Adipose tissue (tissue), 3 donors: ENCODE data around the gene LNX2. TPM values are rescaled to one million over a fixed set of nuclear protein-coding genes. Genes with fewer than 3 reads are reported as not detected.

Experiments used
- H3K27ac ChIP-seq: one replicate; pipeline ENCODE4 v1.5.1; 2013; ENCODE audit warnings: low read depth, low read length
- WGBS, 3 donors: extraction: QIAGEN DNeasy Blood & Tissue Kit; methylation state at CpG; one replicate each; pipeline ENCODE4 v1.1.7; 2013; 5-methylcytosine and 5-hydroxymethylcytosine counted together
- polyA plus RNA-seq, 3 donors: library from polyadenylated mRNA; stranded (reverse); fragments of 200-250 nt; gene quantifications; one replicate each; pipeline ENCODE4 v1.2.3, GENCODE V29; 2013
- donor health status: healthy with polysubstance abuse.
- donor health status: Bipolar disorder and iron deficiency.
- donor health status: healthy.

The LNX2 gene
- polyA plus RNA-seq, 3 donors = 2.4 to 12.2 (median 3.0) TPM

DNA sequence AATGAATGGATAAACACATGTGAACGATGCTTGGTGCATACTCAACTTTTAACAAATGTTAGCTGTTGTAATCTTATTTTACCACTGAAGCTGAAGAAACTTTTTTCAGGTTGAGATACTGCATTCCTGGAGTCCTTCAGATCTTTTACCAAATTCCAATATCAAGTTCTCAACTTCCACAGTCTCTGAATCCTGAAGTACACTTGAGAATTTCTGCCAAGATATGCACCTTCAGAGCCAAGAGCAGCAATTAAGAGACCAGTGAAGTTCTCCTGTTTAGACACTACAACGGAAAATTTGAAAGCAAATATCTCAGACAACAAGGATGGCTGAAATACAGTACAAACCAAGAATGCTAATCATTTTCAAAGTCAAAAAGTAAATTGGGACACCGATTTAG lies 85.3 kb downstream of the LNX2 start:
- no peak overlapping the region for H3K27ac ChIP-seq
- 61 to 64% (median 64%) methylated on average over 3 of the region's 3 CpGs for WGBS, 3 donors

DNA sequence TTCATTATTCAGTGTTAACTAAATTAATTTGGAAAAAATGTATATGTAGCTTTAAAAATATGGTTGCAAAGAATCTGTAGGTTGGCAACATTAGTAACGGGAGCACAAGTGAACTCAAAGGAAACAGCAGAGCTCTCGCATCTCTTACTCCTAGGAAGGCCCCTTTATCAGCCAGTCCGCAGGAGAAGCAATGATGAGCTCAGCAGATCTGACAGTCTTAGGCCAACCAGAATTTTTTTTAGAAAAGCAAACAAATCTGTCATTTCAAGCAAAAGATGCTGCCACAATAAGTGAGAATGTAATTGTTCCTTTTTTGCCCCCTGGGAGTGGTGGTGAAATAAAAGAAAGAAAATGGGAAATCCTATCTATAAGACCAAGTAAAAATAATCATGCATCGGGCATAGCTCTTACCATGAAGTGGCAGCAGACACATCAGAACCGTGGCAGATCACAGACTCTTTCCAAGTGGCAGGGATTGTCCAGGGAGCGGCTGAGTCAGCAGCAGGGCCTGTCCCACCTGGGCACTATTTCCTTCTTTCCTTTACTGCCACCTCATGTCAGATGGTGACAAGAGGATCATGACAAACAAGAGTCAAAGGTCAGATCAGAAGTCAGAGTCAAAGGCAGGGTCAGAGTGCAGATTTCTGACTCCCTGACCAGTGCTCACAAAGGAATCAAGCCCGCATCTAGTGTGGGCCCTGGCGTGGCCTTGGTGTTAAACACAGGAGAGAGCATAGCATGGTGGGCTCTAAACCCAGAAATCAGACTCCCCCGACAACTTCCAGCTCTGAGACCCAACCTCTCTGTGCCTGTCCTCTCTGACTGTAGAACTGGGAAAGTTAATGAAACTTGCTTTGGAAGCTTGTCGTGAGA lies 86.0 kb downstream of the LNX2 start:
- H3K27ac ChIP-seq = no peak overlapping the region
- 77 to 86% (median 82%) methylated on average over 10 of the region's 10 CpGs for WGBS, 3 donors

DNA sequence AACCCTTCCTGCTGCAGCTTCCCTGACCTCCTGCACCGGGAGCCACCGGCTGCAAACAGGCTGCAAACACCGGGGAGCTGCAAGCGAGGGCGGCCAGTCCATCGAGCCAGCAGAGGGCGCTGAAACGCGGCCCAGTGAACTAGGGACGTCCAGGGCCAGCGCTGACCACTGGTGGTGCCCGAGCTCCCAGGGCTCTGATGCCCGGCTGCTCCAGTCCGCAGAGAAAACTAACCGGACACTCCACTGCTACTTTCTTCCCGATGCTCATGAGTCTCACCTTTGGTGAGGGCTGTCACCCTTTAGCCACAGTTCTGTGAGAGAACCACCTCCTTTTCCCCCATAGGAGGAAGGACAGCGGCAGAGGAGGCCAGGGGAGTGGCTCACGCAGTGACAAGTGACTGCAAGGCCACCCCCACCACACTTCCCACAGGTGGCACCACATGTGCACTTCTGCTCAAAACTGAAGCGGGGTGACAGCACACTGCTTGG lies 87.1 kb downstream of the LNX2 start:
- H3K27ac ChIP-seq = no peak overlapping the region
- 4 to 13% (median 10%) methylated on average over 19 of the region's 19 CpGs for WGBS, 3 donors

DNA sequence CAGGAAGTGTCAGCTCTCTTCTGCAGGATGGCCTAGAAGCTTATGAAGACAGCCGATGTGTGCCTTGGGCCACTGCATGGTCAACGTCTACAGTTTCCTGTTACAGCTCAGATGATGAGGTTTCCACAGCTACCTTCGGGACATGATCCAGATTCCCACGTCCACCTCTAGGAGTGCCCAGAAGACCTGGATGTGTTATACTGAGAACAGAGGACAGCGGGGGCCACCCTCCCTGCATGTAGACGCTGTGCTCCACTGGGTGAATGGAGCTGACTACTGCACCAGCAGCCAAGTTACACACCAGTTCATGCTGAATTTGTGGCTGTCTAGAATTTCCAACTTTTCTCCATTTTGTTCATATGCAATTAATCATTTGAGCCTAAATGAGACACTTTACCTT lies 91.4 kb downstream of the LNX2 start:
- H3K27ac ChIP-seq = no peak overlapping the region
- 84 to 94% (median 90%) methylated on average over 6 of the region's 6 CpGs for WGBS, 3 donors

DNA sequence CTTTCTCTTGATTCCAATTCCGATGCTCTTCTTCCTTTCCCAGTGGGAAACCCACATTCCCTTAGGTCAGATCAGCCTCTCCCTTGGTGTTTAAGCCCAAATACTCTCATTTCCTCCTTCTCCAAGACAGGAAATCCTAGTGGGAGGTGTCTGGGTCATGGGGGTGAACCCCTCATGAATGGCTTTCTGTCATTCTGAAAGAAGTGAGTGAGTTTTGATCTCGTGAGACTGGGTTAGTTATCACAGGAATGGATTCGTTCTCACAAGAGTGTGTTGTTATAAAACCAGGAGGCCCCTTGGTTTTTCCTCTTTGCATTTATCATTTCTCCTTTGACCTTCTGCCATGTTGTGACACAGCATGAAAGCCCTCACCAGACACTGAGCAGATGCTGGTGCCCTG lies 93.8 kb downstream of the LNX2 start:
- no peak overlapping the region for H3K27ac ChIP-seq
- 40 to 54% (median 41%) methylated on average over 3 of the region's 3 CpGs for WGBS, 3 donors

DNA sequence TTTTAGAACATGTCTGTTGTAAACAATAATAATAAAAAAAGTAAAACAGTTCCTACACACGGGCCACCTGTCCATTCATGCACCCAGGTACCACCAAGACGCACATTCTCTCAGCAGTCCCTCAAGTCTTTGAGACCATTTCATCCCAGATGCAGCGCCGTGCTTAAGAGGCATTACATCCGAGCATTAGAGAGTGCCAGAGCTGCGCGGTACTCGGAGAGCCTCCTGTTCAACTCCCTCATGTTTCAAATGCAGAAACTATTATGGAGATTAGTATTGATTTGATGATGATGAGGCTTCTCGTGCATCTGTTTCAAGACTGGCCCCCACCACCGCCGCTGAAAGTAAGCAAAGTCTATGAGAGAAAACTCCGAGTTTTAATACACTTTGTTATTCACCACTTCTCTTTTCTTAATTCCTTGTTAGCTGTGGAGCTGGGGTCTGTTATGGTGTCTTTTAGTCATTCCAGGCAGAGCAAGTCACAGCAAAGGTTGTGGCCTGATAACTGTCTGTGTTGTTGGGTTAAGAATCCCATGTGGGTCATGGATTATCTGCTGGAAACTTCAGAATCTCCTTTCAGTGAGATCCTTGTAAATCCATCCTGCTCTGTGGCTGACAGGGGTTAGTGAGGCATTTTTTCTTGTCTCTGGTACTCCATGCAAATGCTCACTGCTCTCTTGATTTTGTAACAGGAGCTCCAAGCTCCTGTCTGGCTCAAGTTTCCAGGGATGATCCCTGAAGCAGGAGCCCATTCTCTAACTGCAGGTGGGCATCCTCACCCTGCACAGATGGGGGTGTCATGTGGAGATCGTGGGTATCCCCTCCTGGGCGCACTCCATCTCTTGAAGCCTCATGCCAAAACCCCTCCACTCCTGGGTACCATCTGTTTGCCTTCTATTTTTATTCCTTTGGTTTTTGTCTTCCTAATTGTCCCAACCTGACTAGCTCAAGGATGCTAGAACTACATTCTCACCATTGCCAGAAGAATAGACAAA lies 95.1 kb downstream of the LNX2 start:
- no peak overlapping the region for H3K27ac ChIP-seq
- 68 to 87% (median 86%) methylated on average over 14 of the region's 14 CpGs for WGBS, 3 donors

DNA sequence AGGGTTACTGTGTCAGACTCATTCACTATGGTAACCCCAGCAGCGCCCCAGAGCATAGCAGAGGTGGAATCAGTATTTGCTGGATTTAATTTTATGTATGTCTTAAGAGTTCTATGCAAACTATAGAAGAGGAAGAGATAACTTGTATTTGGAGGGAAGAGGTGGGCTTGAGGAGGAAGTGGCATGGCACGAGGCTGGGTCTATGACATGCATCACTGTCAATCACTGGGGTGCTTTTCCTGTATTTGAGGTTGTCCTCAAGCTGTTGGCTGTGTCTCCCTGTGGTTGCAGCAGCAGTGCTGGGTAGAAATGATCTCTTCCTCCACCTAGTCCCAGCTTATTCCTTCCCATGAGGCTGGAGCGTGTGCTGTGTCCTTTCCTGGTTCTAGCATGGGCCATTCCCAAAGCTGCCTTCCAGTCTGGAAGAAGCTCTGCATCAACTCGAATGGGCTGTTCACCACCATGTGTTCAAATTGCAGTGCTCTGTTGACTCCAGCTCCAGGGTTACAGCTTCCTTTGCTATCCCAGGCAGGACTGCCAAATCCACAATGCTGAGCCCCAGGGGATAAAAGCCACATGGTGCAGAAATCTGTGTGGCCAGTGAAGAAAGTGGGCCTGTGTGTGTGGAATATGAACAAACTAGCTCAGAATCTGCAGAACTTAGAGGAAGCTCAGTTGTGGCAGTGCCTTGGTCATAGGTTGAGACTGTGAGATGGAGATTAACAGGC lies 96.8 kb downstream of the LNX2 start:
- H3K27ac ChIP-seq = no peak overlapping the region
- 52 to 68% (median 56%) methylated on average over 4 of the region's 4 CpGs for WGBS, 3 donors

DNA sequence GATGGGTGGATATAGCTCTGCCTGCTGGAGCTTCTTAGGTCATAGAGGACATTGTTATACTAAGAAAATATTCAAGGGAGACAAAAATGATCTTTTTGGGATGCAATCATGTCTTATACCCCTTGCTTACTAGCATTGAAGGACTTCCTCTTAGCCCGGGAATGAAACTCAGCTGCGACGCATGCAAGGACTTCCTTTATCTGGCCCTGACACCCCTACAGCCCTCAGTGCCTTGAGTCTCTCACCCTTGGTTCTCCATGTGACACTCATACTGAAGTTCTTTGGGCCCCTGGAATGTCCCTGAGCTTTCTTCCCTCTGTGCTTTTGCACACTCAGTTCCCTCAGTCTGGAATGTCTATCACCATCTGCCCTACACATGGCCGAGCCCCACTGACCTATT lies 97.5 kb downstream of the LNX2 start:
- no peak overlapping the region for H3K27ac ChIP-seq
- WGBS, 3 donors = 35 to 47% (median 39%) methylated on average over 4 of the region's 4 CpGs

DNA sequence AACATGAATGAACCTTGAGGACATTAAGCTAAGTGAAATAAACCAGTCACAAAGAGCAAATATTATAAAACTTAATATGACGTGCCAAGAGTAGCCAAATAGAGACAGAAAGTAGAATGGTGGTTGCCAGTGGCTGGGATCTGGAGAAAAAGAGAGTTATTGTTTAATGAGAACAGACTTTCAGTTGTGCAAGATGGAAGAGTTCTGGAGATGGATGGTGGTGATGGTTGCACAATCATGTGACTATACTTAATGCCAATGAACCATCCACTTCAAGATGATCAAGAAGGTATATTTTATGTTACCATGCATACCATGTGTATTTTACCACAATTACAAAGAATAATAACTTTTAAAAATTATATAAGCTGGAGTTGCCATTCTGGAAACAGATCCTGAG lies 104.2 kb downstream of the LNX2 start:
- WGBS, 3 donors = 82 to 93% (median 90%) methylated on average over 1 of the region's 1 CpG
- H3K27ac ChIP-seq = no peak overlapping the region

DNA sequence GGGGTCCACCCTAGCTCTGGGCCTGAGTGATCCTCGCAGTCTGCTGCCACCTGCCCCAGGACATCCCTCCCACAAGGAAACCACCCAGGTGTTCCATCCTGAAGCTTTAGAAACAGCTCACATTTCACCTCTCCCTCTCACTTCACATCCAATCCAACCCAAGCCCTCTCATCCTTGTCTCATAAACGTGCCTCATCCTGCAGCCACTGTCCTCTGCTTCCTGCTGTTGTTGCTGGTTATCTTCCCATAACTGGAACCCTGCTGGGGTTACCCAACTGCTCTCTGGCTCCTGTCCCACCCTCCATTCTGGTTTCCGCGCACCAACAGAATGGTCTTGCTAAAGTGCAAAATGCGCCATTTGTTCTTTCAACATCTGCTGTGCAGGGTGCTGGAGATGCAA lies 110.2 kb downstream of the LNX2 start:
- no peak overlapping the region for H3K27ac ChIP-seq
- 71 to 84% (median 81%) methylated on average over 5 of the region's 5 CpGs for WGBS, 3 donors

DNA sequence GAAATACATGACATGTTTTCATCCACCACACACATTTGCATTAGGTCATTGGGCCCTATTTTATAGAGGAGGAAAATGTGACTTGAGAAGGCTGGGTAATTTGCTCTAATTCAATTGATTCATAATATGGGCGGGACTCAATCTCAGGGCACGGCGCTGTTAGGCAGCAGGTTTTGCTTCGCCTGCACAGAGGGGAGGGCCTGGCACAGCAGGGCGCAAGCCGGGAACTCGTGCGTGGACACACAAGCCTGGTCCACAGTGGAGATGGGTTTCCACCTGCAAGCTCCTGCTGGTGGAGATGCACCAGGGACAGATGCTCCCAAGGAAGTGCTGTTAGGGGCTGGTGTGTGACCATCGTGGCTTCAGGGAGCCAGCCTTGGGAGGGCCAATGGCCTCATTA lies 111.5 kb downstream of the LNX2 start:
- H3K27ac ChIP-seq = no peak overlapping the region
- WGBS, 3 donors = 86 to 93% (median 89%) methylated on average over 9 of the region's 9 CpGs

DNA sequence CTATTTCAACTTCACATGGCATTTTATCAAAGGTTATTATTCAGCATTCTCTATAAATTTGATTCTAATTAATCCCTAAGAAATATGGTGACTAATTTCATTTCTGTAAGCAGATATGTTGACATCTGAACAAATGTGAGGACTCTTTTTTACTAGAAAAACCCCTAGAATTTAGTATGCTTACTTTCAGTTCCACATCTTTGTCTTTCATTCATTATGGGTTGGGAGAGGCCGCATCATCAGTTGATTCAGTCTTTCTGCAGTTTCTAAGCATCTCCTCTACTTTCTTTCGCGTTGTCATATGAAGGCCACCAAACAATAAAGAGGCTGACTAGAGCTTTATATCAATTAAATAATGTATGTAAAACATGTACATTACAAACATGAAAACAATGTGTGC lies 114.5 kb downstream of the LNX2 start:
- WGBS, 3 donors = 93 to 95% (median 94%) methylated on average over 3 of the region's 3 CpGs
- H3K27ac ChIP-seq = no peak overlapping the region

DNA sequence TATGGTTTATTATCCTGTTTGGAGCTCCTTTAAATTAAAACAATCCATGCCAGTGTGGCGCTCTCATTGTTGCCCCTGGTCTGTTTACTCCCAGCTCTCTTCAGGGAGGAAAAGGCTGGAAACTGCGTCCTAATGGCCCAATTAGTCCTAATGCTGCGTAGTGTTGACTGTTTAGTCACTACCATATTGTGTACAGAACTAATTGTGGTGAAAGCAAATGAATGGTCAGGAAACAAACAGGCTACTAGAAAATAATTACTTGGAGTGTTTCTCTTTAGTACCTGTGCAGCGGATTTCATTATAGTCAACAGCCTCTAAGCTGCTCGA lies 115.5 kb downstream of the LNX2 start:
- H3K27ac ChIP-seq = no peak overlapping the region
- WGBS, 3 donors = 92 to 98% (median 95%) methylated on average over 5 of the region's 5 CpGs

DNA sequence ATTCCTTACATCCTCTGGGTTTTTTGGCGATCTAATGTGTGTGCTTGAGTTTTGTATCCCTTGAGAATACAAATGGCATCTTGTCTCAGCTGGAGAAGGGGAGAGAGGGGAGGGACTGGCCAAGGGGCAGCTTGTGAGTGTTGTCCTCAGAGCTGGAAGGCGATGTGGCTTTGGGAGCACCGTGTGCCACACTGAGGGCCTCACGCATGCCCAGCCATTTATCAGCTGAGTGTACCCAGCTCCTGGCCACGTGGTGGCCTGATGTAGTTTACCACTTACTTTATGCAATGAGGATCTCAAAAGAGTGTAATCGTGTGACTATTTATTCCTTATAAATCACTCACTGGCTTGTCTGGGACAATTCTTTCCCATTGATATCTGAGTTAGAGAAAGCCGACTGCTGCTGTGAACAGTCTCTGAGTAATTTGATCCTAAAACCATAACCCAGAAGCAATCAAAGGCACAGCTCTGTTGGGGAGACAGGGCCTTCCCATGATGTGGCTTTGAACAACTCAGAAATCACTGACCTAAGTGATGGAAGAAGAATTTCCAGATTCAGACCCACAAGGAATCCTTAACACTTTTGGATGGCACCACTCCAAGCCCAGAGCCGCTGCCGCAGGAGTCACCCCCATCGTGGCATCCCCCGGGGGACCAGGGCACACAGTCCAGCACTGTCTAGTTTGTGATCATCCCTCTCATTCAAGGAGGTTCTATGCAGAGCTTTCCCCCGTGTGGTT lies 116.0 kb downstream of the LNX2 start:
- WGBS, 3 donors = 68 to 77% (median 74%) methylated on average over 12 of the region's 12 CpGs
- no peak overlapping the region for H3K27ac ChIP-seq

DNA sequence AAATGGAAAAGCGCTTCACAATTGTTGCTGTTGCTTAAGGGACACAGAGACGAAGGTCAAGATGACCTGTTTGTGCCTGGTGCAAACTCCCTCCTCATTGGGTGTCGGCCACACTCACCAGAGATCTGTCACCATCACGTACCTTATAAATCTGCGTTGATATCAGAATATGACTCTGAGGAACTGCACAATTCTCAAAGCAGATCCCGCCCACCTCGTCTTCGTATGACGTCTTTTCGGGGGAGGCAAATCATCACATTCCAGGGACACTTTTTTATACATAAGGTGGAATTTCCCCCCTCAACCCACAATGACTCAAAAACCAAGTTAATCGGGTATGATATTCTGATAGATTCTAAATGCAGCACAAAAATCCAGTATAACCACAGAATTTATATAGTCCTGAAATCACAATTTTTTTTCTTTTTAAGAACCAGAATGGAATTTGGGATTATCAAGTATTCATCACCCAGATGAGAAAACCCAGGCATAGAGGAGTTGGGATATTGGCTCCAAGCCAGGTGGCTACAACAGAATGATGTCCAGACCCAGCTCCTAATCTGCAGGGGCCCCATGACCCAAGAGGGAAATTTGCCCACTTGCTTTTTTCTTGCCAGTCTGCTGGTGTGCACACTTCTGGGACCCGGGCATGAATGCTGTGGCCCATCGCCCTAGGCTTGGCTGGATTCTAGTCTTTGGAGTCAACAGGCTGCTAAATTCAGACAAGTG lies 119.4 kb downstream of the LNX2 start:
- WGBS, 3 donors = 83 to 91% (median 87%) methylated on average over 13 of the region's 13 CpGs
- no peak overlapping the region for H3K27ac ChIP-seq

DNA sequence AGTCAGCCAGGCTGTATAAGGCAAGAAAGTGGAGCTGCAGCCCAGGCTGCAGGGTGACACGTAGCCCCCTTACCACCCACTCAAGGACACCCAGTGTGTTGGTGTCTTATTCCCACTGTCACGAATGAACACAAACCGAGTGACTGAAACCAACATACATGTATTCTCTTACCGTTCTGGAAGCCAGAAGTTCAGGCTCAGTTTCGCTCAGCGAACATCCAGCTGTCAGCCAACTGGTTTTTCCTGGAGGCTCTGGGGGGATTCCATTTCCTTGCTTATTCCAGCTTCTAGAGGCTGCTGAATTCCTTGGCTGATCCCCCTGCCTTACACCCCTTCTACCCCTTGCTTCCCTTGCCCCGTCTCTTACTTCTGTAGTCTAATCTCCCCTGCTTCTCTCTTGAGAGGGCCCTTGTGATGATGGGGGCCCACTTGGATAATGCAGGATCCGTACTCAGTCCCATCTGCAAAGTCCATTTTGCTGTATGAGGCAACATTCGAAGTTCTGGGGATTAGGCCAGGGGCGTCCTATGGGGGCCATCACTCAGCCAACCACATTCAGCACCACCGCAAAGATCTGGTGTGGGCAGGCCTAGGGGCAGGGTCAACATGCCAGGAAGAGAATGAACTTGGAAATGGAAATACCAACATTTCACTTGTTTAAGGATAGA lies 122.6 kb downstream of the LNX2 start:
- no peak overlapping the region for H3K27ac ChIP-seq
- WGBS, 3 donors = 78 to 89% (median 89%) methylated on average over 11 of the region's 11 CpGs
